OCI-LY7 (cell line): Measurements from ENCODE around the gene ARMH4. TPM values are rescaled to one million over a fixed set of nuclear protein-coding genes. Genes with fewer than 3 reads are reported as not detected.

Experiments
- BruUV-seq: library from RNA; stranded (reverse); fragments of 400-500 nt; replicated peaks from 2 replicates; lab custom pipeline; 2021; lab: Mats Ljungman, UMichigan
- CTCF ChIA-PET: fragments of 300-600 bp; sonication (Branson Sonifier 250); formaldehyde crosslinking; loops from one replicate; lab custom pipeline; 2022; ENCODE audit warnings: antibody characterized with exemption; ENCODE audit not compliant: unreplicated experiment; lab: Charles Lee
- POLR2A ChIA-PET: fragments of 300-600 bp; sonication (Branson Sonifier 250); formaldehyde crosslinking; loops from one replicate; lab custom pipeline; 2022; ENCODE audit warnings: antibody characterized with exemption; lab: Charles Lee
- DNase-seq: peaks from one replicate; pipeline ENCODE4 v3.0.0-alpha.2; 2015; ENCODE audit warnings: low spot score
- H2AFZ ChIP-seq: fragments of 200-600 bp; sonication (generic), shearing (Covaris generic); 2 replicates; pipeline ENCODE4 v1.6.1; 2014; ENCODE audit warnings: mild to moderate bottlenecking, antibody characterized with exemption, low read length, moderate library complexity
- H3K27ac ChIP-seq: fragments of 200-600 bp; sonication (generic); 2 replicates; pipeline ENCODE4 v1.5.1; 2014; ENCODE audit warnings: mixed run types, low read depth, mild to moderate bottlenecking, moderate library complexity, low read length, inconsistent platforms; ENCODE audit not compliant: poor library complexity, severe bottlenecking
- H3K36me3 ChIP-seq: fragments of 200-600 bp; sonication (generic); 2 replicates; pipeline ENCODE4 v1.6.1; 2014; ENCODE audit warnings: mild to moderate bottlenecking, antibody characterized with exemption, low read length, moderate library complexity, mixed read lengths; ENCODE audit not compliant: insufficient read depth
- H3K4me1 ChIP-seq: fragments of 200-600 bp; sonication (generic); 2 replicates; pipeline ENCODE4 v1.5.1; 2014; ENCODE audit warnings: mild to moderate bottlenecking, low read length; ENCODE audit not compliant: insufficient read depth, poor library complexity, severe bottlenecking
- H3K4me2 ChIP-seq: fragments of 200-600 bp; sonication (generic); 2 replicates; pipeline ENCODE4 v1.6.1; 2014; ENCODE audit warnings: mild to moderate bottlenecking, low read length
- H3K4me3 ChIP-seq: fragments of 200-600 bp; sonication (generic); 2 replicates; pipeline ENCODE4 v1.5.1; 2014; ENCODE audit warnings: mild to moderate bottlenecking, low read depth, low read length; ENCODE audit not compliant: poor library complexity, severe bottlenecking
- H3K79me2 ChIP-seq: fragments of 200-600 bp; sonication (generic); 2 replicates; pipeline ENCODE4 v1.6.1; 2016; ENCODE audit warnings: low read depth, mild to moderate bottlenecking, low read length, moderate library complexity, mixed read lengths; ENCODE audit not compliant: insufficient read depth
- H3K9me2 ChIP-seq: fragments of 200-600 bp; sonication (generic); 2 replicates; pipeline ENCODE4 v1.6.1; 2016; ENCODE audit warnings: mild to moderate bottlenecking, low read length, mixed read lengths; ENCODE audit not compliant: insufficient read depth
- H3K9me3 ChIP-seq: fragments of 200-600 bp; sonication (generic); 2 replicates; pipeline ENCODE4 v1.6.1; 2014; ENCODE audit warnings: mild to moderate bottlenecking, mixed run types, low read length, mixed read lengths
- H4K20me1 ChIP-seq: fragments of 200-600 bp; sonication (generic); 2 replicates; pipeline ENCODE4 v1.6.1; 2014; ENCODE audit warnings: mild to moderate bottlenecking, antibody characterized with exemption, low read length, moderate library complexity, mixed read lengths; ENCODE audit not compliant: insufficient read depth
- CTCF ChIP-seq: fragments of 200-600 bp; sonication (generic); conservative IDR thresholded peaks from 2 replicates; pipeline ENCODE4 v1.5.1; 2014; ENCODE audit warnings: mild to moderate bottlenecking, antibody characterized with exemption, low read length, moderate library complexity, mixed read lengths
- EZH2phosphoT487 ChIP-seq: fragments of 200-600 bp; sonication (generic); IDR thresholded peaks from 2 replicates; pipeline ENCODE4 v1.6.1; 2018; ENCODE audit warnings: low read depth, borderline replicate concordance, mild to moderate bottlenecking, mixed run types, antibody characterized with exemption, low read length, moderate library complexity, mixed read lengths
- intact Hi-C: fragments of 100-400 bp; cut with micrococcal nuclease; formaldehyde crosslinking; loops from one replicate; pipeline ENCODE4 v1.10.0; 2022; ENCODE audit not compliant: unreplicated experiment
- total RNA-seq, 2 experiments: library from RNA; depleted of rRNA in 1 of 2; stranded (reverse); fragments of >200 nt in 1 of 2; shearing (Covaris generic) in 1 of 2; gene quantifications; 2 replicates each; pipeline ENCODE4 v1.2.3, GENCODE V29; 2014 to 2022

ARMH4 gene
- total RNA-seq, 2 experiments from 2014 or later, result 0.25 TPM; not detected in 1

GRCh38 chr14:58171090-58171489 is 19.1 kb upstream of the ARMH4 start:
- POLR2A ChIA-PET, result no interaction called here
- TF ChIP-seq CTCF (no peak), EZH2phosphoT487 (no peak)
- H3K4me3 ChIP-seq, result no peak overlapping the region
- H2AFZ ChIP-seq, result no peak overlapping the region
- no peaks in the 10 kb centered on the region for H3K9me3 ChIP-seq
- H3K79me2 ChIP-seq, result no peaks in the 10 kb centered on the region
- no peak for DNase-seq
- H3K4me2 ChIP-seq, result no peak overlapping the region
- CTCF ChIA-PET, result no interaction called here
- no peaks in the 10 kb centered on the region for H3K36me3 ChIP-seq
- H3K4me1 ChIP-seq, result no peaks in the 10 kb centered on the region
- H3K9me2 ChIP-seq, result no peaks in the 10 kb centered on the region
- no peak overlapping the region for H3K27ac ChIP-seq
- H4K20me1 ChIP-seq, result no peaks in the 10 kb centered on the region
- BruUV-seq, result no TSS peak
- intact Hi-C loops, result no loop called here

- H3K9me3 ChIP-seq, result no peaks in the 10 kb centered on the region
- TF ChIP-seq EZH2phosphoT487 (no peak), CTCF (no peak)
- H3K27ac ChIP-seq, result no peak overlapping the region
- DNase-seq, result no peak
- H3K4me3 ChIP-seq, result no peak overlapping the region
- no peaks in the 10 kb centered on the region for H3K79me2 ChIP-seq
- intact Hi-C loops, result no loop called here
- no peak overlapping the region for H3K4me2 ChIP-seq
- BruUV-seq, result no TSS peak
- H3K36me3 ChIP-seq, result no peaks in the 10 kb centered on the region
- ChIA-PET CTCF (no interaction called here), POLR2A (interaction anchor here (1.7 kb wide), 1 partner anchor 31 kb away, joined by 4 read pairs; no protein-coding TSS in a partner anchor)
- no peaks in the 10 kb centered on the region for H3K4me1 ChIP-seq
- H4K20me1 ChIP-seq, result no peaks in the 10 kb centered on the region
- no peak overlapping the region for H2AFZ ChIP-seq
- H3K9me2 ChIP-seq, result no peaks in the 10 kb centered on the region
Observed at GRCh38 chr14:58167891-58168290, 15.9 kb upstream of the ARMH4 start.

- H4K20me1 ChIP-seq, result no peaks in the 10 kb centered on the region
- H3K9me2 ChIP-seq, result no peaks in the 10 kb centered on the region
- H3K4me2 ChIP-seq, result no peak overlapping the region
- DNase-seq, result no peak
- H2AFZ ChIP-seq, result no peak overlapping the region
- no peaks in the 10 kb centered on the region for H3K79me2 ChIP-seq
- POLR2A ChIA-PET, result interaction anchor here (1.7 kb wide), 1 partner anchor 32 kb away, joined by 4 read pairs; no protein-coding TSS in a partner anchor
- BruUV-seq, result no TSS peak
- H3K27ac ChIP-seq, result no peak overlapping the region
- intact Hi-C loops, result no loop called here
- CTCF ChIA-PET, result no interaction called here
- no peak for TF ChIP-seq CTCF
- no peak for TF ChIP-seq EZH2phosphoT487
- H3K4me3 ChIP-seq, result no peak overlapping the region
- H3K4me1 ChIP-seq, result no peaks in the 10 kb centered on the region
- no peaks in the 10 kb centered on the region for H3K36me3 ChIP-seq
- H3K9me3 ChIP-seq, result no peaks in the 10 kb centered on the region
Observed at GRCh38 chr14:58167057-58167456, 15.0 kb upstream of the ARMH4 start.
